Stimulated activated CD4-positive, alpha-beta T cell treated with anti-CD3 and anti-CD28 coated beads, TNF-alpha, amount 100 ng/mL, for 24 hours (primary cell): Measurements from ENCODE around the gene TIMM23.
"Not testable (repeated sequence)": the region's sequence is repeated elsewhere in the genome, so short reads cannot be mapped to it uniquely, and the experiment has no call there.

ENCODE experiments used
- DNase-seq, 3 experiments: peaks; one replicate each; pipeline ENCODE4 v3.0.0-alpha.2; 2020; ENCODE audit warnings: low read depth in 3 of 3

The TIMM23 gene

DNA sequence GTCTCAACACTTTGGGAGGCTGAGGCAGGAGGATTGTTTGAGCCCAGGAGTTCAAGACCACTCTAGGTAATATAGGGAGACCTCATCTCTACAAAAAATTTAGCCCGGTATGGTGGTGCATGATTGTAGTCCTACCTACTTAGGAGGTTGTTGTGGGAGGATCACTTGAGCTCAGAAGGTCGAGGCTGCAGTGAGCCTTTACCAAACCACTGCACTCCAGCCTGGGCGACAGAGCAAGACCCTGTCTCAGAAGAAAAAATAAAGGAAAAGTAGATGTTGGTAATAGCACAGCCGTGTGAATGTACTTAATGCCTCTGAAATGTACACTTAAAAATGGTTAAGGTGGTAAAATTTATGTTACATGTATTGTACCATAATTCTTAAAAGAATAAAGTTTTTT, 25.3 kb downstream of the TIMM23 start:
- DNase-seq, result no peak

DNA sequence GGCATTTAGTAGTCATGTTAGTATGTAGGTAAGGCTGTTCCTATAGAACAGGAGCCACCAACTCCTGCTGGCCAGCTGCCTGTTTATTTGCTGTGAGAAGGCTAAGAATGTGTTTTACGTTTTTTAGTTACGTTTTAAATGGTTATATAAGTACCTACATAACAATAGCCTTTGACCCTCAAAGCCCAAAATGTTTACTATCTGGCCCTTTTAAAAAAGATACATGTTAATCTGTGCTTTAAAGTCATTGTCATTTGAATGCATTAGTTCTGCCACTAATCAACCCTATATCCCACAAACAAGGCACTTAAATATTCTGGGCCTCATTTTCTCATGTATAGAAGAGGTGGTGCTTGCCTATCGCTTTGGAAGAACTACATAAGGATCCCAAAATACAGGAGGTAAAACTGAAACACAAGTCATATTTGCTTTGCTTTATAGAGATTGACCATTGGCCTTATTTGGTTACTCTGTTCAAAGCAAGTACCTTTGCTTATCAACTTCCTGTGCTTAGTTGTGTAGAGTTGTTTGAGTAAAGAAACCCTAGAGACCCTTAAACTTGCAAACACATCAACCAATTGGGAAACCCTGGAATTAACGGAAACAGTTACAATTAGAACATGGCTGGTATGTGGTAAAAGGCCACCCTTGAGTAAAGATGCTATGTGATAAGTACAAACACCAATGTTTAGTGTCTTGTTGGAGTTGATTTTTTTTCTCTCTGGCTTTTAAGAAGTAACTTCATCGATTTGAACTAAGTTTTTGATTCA, 25.9 kb downstream of the TIMM23 start:
- no peak for DNase-seq

DNA sequence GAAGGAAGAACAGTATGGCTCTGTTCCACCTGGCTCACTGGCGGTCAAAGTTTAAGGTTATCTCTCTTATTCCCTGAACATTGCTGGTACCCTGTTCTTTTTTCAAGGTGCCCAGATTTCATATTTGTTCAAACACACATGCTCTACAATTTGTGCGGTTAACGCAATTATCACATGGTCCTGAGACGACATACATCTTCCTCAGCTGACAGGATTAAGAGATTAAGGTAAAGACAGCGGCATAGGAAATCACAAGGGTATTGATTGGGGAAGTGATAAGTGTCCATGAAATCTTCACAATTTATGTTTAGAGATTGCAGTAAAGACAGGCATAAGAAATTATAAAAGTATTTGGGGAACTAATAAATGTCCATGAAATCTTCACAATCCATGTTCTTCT, 27.7 kb downstream of the TIMM23 start:
- not testable (repeated sequence) for DNase-seq

DNA sequence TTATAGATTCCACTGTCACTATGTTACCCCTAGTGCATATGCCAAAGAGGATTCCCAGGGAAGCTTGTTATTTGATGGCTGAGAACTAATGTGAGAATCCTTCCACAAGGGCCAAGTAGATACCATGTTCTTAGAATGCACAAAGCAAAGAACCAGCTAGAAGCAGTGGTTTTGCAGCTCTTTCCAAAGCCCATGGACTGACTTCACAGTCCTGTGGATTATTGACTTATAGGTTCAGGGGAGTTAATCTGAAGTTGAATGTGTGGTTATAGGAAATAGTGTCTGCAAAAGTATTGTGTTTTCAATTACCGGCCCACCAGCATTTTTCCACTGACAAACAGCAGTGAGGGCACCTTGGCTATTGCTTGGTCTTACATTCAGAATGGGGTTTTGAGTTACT, 28.2 kb downstream of the TIMM23 start:
- no peak for DNase-seq

DNA sequence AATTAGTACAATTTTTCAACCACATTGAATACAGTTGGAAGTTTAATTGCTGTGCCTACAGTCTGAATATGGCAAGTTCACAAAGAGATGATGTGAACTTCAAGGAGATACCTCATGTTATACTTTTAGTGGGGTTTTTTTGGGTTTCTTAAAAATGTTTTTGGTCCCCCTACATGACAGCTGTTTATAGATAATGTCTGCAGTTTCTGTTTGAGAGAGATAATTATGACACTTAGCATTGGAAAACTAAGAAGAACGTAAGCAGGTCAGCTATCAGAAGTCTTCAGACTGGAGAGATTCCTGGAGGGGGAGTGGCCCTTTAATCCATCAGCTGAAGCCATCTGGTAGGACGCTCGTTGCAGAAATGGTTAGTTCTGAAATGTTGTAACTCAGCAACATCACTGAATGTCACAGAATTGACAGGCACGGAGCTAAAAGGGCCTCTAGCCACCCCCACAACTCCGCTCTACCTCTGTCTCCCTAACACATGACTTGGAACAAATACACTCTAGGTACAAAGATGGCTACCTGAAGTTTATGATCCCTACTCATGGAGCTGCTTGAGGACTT, 29.0 kb downstream of the TIMM23 start:
- no peak for DNase-seq

DNA sequence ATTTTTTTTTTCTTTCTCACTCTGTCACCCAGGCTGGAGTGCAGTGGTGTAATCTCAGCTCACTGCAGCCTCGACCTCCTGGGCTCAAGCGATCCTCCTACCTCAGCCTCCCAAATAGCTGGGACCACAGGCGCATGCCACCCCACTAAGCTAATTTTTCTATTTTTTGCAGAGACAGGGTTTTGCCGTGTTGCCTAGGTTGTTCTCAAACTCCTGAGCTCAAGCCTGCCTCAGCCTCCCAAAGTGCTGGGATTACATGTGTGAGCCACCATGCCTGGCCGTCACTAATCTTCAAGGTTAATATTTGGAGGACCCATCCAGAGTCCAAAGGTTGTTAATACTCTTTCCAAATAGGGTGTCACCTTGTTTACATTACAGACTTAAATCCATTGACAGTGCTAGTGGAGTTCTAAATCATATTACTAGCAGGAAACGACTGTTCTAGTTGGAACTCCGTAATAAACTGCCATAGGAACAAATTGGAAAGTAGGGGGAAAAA, 29.9 kb downstream of the TIMM23 start:
- not testable (repeated sequence) for DNase-seq

DNA sequence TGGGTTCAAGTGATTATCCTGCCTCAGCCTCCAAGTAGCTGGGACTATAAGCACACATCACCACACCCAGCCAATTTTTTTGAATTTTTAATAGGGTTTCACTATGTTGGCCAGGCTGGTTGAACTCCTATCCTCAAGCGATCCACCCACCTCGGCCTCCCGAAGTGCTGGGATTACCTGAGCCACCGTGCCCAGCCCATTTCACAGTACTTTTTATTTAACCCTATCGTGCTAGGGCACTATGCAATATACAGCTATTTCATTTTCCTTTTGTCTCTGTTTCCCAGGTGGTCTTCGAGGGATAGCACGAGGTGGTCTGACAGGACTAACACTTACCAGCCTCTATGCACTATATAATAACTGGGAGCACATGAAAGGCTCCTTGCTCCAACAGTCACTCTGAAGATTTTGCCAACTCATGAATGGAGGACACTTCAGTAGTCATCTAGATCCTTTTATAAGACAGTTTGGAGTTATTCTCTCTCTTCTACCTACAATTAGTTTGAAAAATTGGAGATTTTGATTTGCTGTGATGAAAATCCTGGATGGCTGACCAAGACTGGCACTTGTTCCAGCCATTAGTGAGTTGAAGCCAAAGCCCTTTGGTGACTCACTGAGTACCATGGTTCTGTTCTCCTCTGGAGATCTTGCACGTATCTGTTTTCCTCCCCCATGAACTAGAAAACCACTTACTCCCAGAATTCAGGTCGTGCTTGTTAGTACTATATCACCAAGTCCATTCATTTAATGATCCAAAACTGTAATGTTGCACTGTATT, 30.8 kb downstream of the TIMM23 start:
- no peak for DNase-seq

DNA sequence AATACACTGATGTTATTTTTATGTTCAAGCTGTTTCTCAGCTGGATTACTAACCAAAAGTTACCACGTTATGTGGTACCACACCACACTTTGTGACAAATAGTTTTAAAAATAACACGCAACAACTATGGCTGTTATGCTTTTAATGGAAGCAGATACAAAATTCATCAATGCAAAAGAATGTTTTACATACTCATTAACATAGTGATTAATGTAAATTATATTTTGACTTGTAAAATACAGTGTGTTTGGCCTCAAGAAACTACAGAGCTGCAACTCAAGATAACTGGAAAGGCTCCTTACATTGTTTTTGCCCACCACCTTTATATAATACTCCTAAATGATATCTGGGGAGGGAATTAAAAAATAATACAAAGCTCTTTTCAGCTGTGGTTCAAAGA, 32.7 kb downstream of the TIMM23 start:
- DNase-seq, result no peak

DNA sequence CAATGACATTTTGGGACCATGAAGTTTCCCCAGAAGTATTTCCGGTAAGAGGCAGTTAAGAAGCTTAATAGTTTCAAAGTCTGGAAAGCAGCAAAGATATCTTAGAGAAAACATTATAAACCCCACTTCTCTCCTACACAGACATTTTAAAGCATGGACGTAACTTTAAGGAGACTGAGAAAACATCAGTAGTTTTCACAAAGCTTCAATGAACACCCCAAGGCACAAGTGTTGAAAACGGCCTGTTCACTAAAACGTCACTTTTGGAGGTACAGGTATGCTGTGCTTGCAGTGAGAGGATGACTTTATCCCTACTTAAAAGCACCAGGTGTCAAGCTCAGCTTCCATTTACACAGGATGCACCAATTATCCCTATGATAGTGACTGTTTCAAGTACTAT, 33.1 kb downstream of the TIMM23 start:
- no peak for DNase-seq

DNA sequence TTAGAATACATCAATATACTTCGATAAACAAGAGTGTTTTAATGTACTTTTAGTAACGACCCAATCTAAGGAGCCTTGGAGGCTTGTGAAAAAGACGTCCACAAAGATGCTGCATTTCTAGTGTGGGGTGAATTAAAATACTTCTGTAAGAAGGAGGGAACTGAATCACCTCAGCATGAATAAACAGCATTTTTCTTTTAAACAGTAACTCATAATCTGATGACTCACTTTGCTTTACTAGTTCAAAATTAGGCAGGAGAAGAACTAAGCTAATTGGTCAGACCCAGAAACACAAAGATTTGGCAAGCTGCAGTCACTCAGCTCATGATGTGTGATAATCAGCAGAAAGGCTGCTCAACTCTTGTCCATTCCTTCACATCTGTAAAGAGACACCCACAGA, 33.9 kb downstream of the TIMM23 start:
- DNase-seq, result no peak

DNA sequence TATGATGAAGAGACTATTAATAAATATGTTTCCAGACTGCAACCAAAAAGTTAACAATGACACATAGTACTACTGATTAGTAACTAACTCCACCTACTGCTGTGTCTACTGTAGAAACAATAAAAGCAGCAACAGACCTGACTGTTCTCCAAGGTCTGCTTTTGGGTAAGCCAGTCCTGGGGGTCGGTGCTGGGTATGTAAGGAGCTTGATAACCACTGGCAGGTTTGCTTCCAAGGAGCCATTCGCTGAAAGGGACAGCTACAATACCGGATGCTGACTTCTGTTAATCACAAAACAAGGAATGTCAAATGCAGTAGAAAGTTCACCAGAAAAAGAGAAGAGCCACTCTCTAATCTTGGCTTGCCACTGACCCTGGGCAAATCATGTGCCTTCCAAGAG, 40.5 kb downstream of the TIMM23 start:
- DNase-seq, result no peak

DNA sequence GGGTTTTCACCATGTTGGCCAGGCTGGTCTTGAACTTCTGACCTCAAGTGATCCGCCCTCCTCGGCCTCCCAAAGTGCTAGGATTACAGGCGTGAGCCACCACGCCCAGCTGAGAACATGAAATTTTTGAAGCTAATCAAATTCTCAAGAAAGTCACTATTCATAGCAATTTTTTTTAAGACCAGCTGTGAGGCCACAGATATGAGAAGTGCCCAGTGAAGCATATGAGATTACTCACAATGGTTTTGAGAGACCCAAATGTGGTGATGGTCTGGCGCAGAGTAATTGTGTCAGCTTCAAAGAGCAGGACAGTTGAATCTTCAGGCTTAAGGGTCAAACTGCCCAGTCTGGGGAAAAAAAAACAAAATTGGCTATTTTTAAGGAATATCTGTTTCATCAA, 41.9 kb downstream of the TIMM23 start:
- DNase-seq, result no peak

DNA sequence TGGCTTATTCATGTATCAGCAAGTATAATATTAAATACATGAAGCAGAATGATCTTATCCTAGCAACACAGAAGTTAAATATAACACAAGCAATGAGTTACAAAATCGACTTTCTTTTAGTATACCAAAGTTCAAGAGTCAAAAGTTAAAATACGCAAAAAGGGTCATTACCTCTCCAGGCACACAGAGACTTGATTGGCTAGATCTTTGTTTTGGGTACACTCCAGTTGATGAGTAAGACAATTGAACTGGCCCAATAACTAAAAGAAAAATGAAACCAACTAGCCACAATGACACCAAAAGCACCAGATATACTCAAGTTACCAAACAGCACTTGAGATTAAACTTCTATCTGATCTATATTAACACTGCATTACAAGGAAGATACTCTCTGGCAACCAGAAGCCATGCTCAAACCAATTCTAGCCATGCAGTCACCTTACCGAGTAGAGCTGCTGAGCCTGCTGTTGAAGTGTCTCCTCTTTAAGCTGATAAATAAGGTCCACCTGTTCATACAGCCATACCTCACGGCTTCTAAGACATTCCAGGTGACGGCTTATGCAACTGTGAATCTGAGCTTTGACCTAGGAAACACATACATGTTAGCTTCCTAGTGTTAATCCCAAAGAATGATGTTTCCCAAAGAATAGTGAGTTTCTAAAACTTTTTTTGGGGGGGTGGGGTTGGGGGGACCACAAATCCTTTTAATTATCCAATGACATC, 42.6 kb downstream of the TIMM23 start:
- DNase-seq, result no peak

DNA sequence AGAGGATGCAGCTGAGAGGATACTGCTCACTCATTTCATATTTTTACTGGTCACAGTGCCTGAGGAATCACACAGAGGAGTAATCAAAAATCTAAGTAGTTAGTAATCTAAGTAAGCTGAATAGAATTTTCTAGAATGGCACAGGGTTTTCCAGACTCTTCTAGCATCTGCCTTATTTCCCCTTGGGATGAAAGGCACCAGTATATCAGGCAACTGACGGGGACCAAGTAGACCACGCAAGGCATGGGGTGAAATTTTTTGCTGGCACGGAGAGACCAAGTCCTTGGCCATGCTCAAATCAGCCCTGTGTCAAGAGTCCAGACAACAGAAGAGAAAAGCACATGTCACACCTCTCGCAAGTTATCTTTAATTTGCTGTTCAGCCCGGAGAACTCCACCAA, 43.9 kb downstream of the TIMM23 start:
- DNase-seq, result no peak

DNA sequence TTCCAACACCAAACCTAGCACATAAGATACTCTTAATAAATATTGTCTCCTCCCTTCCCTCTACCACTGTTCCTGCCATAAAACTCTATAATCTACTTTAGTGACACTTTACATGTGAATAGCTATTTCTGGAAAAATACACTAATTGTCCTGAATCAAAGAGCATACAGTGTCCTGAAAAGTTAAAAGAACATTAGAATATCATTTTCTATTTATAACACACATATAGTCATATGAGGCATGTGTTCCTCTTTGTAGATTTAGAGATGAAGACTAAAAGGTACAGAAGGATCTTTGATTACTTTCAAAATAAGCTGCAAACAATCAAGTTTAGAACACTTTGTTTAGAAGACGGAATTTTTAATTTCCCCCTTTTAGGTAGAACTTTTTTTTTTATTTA, 44.5 kb downstream of the TIMM23 start:
- no peak for DNase-seq

DNA sequence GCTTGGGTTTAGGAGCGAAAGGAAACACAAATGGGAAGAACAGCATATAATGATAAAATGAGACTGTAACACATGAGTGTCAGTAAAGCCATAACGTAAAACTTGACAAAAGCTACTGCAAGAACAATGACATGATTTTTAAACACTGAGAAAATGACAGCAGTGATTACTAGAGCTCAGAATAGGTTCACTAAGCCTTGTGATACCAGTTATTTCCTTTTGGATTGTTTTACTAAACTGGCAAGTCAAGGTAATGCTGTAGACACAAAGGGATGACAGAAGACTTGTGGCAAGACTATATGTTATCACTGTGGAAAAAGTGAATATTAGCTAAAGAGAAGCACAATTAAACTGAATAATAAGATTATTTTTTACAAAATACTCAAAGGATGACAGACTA, 45.4 kb downstream of the TIMM23 start:
- DNase-seq, result no peak

DNA sequence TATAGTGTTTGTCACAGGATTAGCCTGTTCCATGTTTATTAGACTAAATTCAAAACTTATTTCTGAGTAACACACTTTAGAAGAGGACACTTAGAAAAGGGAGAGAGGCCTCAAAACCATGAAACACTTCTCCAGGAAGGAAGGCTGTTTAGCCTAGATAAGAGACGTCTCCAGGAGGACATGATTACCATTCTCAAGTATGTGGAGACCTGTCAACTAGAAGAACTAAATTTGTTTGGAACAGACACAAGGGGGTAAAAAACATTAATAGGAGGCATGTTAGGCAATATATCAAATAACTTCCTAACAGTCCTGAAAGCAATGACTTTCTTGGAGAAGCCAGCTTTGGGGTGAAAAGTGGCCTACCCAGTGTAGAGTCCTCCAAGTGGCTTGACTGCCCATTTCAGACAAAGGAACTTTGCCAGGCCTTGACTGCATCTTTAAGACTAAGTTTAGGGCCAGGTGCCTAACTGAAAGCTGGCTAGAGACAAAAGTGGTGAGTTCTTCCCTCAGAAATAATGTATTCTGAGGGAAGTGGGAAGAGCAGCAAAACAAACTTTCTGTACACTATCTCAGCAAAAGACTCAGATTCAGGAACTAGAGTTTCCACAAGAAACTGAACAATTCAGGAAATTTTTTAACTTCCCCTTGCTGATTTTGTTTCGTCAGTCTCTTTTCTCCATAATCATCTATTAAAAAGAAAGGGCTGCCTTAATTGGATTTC, 46.3 kb downstream of the TIMM23 start:
- no peak for DNase-seq

DNA sequence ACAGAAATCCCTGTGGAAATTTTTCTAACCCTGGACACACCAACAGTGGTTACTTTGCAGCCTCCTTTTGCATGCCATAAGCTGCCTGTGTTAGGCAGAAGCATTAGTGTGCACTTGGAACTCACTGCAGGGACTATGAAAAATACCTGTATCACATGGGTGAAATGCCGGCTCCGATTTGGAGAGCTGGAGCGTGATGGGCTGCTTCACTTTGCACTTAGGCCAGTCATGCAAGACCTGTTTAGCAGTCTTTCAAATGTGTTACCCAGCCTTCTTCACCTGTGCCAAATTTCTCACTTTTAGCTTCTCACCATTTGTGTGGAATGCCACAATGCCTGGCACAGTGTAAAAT, 46.9 kb downstream of the TIMM23 start:
- no peak for DNase-seq

DNA sequence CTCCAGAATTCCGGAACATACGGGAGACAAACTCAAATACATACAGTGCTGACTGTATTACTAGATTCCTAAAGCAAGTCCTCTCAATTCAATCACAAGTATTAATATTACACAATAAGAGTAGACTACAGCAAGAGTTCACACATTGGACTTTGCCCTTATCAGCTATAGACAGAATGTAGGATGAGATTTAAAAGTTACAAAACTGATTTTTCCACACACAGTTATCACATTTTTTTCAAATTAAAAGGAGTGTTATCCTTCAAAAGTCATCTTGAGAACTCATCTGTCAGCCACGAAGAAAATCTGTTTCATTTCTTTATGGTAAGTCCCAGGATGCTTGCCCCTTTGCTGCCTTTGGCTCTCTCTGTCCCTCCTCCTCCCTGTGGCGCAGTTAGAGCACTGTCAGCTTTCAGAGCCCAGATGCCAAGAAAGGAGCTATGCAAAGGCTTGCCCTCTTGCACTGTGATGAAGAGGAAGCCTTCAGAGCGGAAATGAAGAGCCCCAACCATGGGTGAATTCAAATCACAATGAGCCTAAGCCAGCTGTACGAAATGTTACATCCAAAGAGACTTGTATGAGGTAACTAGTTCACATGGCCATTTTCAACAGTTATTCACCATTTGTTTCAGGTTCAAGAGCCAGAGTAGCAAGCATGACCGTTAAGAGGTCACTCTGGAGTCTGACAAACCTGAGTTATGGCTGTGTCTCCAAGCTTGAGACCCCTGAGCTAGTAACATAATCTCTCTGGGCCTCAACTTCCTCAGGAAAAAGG, 47.5 kb downstream of the TIMM23 start:
- no peak for DNase-seq

DNA sequence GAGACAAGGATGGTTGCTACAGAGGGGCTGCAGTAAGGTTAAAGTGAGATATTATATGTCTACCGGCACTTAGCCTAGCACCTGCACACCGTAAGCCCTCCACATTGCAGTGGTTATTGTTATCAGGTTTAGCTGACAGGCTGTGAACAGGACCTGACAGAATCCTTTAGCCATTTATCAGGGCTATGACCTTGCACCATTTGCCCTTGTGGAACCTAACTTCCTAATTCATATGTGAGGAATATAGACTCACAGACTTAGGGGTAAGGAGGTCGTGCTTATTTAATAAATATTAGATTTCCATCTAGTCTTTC, 48.0 kb downstream of the TIMM23 start:
- DNase-seq, result no peak
